ENCODE data around the gene ZNF783.
"Not testable (repeated sequence)": the region's sequence is repeated elsewhere in the genome, so short reads cannot be mapped to it uniquely, and the experiment has no call there.

- TF ChIP-seq CTCF (IDR thresholded peaks at IDR 0.05 in 2 of 3, conservative IDR thresholded peaks at IDR 0.05 in 1 of 3; ENCODE audit: insufficient read depth in 2 of 3, low read depth in 1 of 3, low read length in 3 of 3); JUN (IDR thresholded peaks at IDR 0.05; ENCODE audit: borderline replicate concordance, low read depth, low read length); JUN (CRISPR knock-in tag; IDR thresholded peaks at IDR 0.05; ENCODE audit: borderline replicate concordance); ZFX (CRISPR knock-in tag; IDR thresholded peaks at IDR 0.05); MTA3 (IDR thresholded peaks at IDR 0.05; ENCODE audit: borderline replicate concordance); FOXP4 (CRISPR knock-in tag; IDR thresholded peaks at IDR 0.05; ENCODE audit: borderline replicate concordance); RBBP5 (IDR thresholded peaks at IDR 0.05; ENCODE audit: borderline replicate concordance, insufficient read depth, low read length, poor library complexity, severe bottlenecking); SIN3B (IDR thresholded peaks at IDR 0.05; ENCODE audit: low read depth); HDAC1 (IDR thresholded peaks at IDR 0.05); HIVEP1 (CRISPR knock-in tag; IDR thresholded peaks at IDR 0.05); KAT8 (IDR thresholded peaks at IDR 0.05; ENCODE audit: low read depth); ZNF592 (IDR thresholded peaks at IDR 0.05): not testable (repeated sequence)
- TF ChIP-seq, protein P1, sequence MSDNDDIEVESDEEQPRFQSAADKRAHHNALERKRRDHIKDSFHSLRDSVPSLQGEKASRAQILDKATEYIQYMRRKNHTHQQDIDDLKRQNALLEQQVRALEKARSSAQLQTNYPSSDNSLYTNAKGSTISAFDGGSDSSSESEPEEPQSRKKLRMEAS (CRISPR knock-in tag; IDR thresholded peaks at IDR 0.05): not testable (repeated sequence)
- TF ChIP-seq, protein P2, sequence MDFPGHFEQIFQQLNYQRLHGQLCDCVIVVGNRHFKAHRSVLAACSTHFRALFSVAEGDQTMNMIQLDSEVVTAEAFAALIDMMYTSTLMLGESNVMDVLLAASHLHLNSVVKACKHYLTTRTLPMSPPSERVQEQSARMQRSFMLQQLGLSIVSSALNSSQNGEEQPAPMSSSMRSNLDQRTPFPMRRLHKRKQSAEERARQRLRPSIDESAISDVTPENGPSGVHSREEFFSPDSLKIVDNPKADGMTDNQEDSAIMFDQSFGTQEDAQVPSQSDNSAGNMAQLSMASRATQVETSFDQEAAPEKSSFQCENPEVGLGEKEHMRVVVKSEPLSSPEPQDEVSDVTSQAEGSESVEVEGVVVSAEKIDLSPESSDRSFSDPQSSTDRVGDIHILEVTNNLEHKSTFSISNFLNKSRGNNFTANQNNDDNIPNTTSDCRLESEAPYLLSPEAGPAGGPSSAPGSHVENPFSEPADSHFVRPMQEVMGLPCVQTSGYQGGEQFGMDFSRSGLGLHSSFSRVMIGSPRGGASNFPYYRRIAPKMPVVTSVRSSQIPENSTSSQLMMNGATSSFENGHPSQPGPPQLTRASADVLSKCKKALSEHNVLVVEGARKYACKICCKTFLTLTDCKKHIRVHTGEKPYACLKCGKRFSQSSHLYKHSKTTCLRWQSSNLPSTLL (IDR thresholded peaks at IDR 0.05): not testable (repeated sequence)
- TF ChIP-seq, protein P3, sequence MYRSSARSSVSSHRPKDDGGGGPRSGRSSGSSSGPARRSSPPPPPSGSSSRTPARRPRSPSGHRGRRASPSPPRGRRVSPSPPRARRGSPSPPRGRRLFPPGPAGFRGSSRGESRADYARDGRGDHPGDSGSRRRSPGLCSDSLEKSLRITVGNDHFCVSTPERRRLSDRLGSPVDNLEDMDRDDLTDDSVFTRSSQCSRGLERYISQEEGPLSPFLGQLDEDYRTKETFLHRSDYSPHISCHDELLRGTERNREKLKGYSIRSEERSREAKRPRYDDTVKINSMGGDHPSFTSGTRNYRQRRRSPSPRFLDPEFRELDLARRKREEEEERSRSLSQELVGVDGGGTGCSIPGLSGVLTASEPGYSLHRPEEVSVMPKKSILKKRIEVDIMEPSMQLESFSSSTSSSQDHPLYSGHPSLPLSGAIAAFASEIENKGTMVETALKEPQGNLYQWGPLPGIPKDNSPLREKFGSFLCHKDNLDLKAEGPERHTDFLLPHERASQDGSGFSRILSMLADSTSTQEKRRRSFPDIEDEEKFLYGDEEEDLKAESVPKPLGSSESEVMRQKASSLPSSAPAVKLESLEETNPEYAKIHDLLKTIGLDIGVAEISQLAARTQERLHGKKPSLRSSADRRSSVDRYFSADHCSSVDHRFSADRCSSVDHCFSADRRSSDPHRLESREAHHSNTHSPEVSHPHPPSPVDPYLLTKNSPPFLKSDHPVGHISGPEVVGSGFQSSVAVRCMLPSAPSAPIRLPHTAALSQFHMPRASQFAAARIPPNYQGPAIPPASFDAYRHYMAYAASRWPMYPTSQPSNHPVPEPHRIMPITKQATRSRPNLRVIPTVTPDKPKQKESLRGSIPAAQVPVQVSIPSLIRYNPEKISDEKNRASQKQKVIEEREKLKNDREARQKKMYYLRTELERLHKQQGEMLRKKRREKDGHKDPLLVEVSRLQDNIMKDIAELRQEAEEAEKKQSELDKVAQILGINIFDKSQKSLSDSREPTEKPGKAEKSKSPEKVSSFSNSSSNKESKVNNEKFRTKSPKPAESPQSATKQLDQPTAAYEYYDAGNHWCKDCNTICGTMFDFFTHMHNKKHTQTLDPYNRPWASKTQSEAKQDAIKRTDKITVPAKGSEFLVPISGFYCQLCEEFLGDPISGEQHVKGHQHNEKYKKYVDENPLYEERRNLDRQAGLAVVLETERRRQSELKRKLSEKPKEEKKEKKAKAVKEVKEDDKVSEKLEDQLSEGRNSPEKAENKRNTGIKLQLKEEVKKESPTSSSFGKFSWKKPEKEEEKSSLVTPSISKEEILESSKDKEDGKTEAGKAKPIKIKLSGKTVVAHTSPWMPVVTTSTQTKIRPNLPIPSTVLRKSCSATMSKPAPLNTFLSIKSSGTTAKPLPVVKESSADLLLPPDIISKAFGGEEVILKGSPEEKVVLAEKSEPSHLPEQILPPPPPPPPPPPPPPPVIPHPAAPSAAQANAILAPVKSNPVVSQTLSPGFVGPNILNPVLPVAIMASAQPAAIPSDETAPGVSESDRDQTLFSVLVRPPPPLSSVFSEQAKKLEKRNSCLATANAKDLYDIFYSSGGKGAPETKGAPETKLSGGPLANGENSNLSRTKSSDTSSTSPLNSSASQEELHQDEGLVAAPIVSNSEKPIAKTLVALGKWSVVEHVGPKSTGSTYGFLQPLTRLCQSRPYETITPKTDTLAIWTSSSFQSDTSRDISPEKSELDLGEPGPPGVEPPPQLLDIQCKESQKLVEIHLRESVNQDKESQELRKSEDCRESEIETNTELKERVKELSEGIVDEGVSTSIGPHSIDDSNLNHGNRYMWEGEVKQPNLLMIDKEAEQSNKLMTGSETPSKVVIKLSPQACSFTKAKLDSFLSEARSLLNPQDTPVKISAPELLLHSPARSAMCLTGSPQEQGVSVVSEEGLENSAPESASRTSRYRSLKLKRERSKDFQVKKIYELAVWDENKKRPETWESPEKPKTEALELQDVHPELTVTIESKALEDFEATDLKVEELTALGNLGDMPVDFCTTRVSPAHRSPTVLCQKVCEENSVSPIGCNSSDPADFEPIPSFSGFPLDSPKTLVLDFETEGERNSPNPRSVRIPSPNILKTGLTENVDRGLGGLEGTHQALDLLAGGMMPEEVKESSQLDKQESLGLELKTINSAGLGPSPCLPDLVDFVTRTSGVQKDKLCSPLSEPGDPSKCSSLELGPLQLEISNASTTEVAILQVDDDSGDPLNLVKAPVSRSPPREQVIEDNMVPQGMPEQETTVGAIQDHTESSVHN (IDR thresholded peaks at IDR 0.05; ENCODE audit: borderline replicate concordance in 1 of 2, low read depth in 1 of 2): not testable (repeated sequence)
These were observed 12.4 kb downstream of the ZNF783 start for GRCh38 chr7:149274424-149274823.
